ENCODE results near the gene MTMR12.
"Not testable (repeated sequence)": the region's sequence is repeated elsewhere in the genome, so short reads cannot be mapped to it uniquely, and the experiment has no call there.

DNA sequence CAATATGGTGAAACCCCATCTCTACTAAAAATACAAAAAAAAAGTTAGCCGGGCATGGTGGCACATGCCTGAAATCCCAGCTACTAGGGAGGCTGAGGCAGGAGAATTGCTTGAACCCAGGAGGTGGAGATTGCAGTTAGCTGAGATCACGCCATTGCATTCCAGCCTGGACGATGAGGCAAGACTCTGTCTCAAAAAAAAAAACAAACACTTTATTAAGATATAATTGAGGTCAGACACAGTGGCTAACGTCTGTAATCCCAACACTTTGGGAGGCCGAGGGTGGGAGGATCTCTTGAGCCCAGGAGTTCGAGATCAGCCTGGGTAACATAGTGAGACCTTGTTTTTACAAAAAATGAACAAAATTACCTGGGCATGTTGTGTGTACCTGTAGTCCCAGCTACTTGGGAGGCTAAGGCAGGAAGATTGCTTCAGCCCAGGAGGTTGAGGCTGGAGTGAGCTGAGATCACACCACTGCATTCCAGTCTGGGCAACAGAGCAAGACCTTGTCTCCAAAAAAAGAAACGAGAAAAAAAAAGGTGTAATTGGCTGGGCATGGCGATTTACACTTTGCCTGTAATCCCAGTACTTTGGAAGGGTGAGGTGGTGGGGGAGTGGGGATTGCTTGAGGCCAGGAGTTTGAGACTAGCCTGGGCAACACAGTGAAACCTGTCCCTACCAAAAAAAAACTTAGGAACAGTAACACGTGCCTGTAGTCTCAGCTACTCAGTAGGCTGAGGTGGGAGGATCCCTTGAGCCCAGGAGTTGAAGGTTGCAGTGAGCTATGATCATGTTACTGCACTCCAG, 16.6 kb downstream of the MTMR12 start:
- TF ChIP-seq, protein P1, sequence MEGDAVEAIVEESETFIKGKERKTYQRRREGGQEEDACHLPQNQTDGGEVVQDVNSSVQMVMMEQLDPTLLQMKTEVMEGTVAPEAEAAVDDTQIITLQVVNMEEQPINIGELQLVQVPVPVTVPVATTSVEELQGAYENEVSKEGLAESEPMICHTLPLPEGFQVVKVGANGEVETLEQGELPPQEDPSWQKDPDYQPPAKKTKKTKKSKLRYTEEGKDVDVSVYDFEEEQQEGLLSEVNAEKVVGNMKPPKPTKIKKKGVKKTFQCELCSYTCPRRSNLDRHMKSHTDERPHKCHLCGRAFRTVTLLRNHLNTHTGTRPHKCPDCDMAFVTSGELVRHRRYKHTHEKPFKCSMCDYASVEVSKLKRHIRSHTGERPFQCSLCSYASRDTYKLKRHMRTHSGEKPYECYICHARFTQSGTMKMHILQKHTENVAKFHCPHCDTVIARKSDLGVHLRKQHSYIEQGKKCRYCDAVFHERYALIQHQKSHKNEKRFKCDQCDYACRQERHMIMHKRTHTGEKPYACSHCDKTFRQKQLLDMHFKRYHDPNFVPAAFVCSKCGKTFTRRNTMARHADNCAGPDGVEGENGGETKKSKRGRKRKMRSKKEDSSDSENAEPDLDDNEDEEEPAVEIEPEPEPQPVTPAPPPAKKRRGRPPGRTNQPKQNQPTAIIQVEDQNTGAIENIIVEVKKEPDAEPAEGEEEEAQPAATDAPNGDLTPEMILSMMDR (IDR thresholded peaks at IDR 0.05; ENCODE audit: low read depth, low read length), result not testable (repeated sequence)
- not testable (repeated sequence) for TF ChIP-seq EZH2phosphoT487 (IDR thresholded peaks at IDR 0.05; ENCODE audit: low read depth)

All from OCI-LY3 (cell line).